ENCODE measurements around the gene CTAG1B.
"Not testable (repeated sequence)": the region's sequence is repeated elsewhere in the genome, so short reads cannot be mapped to it uniquely, and the experiment has no call there.

The CTAG1B gene

GRCh38 chrX:154655786-154656185 is 36.7 kb upstream of the CTAG1B start:
- no peak overlapping the region for H3K4me3 ChIP-seq (ENCODE audit: low read depth, low read length)
- TF ChIP-seq, protein P1, sequence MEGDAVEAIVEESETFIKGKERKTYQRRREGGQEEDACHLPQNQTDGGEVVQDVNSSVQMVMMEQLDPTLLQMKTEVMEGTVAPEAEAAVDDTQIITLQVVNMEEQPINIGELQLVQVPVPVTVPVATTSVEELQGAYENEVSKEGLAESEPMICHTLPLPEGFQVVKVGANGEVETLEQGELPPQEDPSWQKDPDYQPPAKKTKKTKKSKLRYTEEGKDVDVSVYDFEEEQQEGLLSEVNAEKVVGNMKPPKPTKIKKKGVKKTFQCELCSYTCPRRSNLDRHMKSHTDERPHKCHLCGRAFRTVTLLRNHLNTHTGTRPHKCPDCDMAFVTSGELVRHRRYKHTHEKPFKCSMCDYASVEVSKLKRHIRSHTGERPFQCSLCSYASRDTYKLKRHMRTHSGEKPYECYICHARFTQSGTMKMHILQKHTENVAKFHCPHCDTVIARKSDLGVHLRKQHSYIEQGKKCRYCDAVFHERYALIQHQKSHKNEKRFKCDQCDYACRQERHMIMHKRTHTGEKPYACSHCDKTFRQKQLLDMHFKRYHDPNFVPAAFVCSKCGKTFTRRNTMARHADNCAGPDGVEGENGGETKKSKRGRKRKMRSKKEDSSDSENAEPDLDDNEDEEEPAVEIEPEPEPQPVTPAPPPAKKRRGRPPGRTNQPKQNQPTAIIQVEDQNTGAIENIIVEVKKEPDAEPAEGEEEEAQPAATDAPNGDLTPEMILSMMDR (IDR thresholded peaks at IDR 0.05; ENCODE audit: insufficient read depth, low read depth, low read length, missing control alignments), result no peak
- DNase-seq (ENCODE audit: low read depth), result no peak

GRCh38 chrX:154655346-154655745 is 36.3 kb upstream of the CTAG1B start:
- H3K4me3 ChIP-seq (ENCODE audit: low read depth, low read length), result no peak overlapping the region
- TF ChIP-seq, protein P1 (IDR thresholded peaks at IDR 0.05; ENCODE audit: insufficient read depth, low read depth, low read length, missing control alignments), result no peak
- no peak for DNase-seq (ENCODE audit: low read depth)

DNA sequence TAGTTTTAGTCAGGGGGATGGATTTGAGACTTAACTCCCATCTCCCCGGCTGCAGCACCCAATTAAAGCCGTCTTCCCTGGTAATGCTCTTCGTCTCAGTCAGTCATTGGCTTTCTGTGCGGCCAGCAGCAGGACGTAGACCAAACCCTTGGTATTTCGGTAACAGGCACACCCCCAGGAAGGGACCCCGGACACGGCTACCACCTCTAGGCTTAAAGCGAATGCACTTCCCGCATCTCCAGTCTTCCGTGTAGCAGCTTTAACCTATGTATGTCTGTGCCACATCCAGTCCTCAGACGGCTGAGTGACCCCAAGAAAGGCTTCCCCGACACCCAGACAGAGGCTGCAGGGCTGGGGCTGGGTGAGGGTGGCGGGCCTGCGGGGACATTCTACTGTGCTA is 35.8 kb upstream of the CTAG1B start:
- no peak for DNase-seq (ENCODE audit: low read depth)
- H3K4me3 ChIP-seq (ENCODE audit: low read depth, low read length), result no peak overlapping the region
- TF ChIP-seq, protein P1 (IDR thresholded peaks at IDR 0.05; ENCODE audit: insufficient read depth, low read depth, low read length, missing control alignments), result no peak

- no peak for DNase-seq (ENCODE audit: low read depth)
- TF ChIP-seq, protein P1 (IDR thresholded peaks at IDR 0.05; ENCODE audit: insufficient read depth, low read depth, low read length, missing control alignments), result no peak
- no peak overlapping the region for H3K4me3 ChIP-seq (ENCODE audit: low read depth, low read length)
Measured at GRCh38 chrX:154654372-154654771, 35.3 kb upstream of the CTAG1B start.

GRCh38 chrX:154653413-154653812 is 34.3 kb upstream of the CTAG1B start, which contains the start of gene CTAG2:
Gene CTAG2 (minus strand): TSS chrX:154653579. CDS start chrX:154653515, 64 bp downstream.
- not testable (repeated sequence) for H3K4me3 ChIP-seq (ENCODE audit: low read depth, low read length); DNase-seq (ENCODE audit: low read depth)

DNA sequence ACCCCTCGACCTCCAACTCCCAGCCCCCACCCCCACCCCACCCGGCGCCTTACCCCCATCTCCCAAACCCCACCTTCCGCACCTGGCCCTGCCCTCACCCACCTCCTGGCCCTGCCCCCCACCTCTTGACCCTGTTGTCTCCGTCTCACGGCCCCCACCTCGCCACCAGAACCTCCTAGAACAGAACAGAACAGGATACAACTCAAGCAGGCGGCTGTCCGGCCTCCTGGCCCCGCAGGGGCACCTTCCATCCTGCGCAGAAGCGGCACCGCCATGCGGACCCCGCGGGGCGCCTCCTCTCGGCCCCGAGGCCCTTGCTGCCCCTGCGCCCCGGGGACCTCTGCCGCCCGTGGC is 33.9 kb upstream of the CTAG1B start:
- TF ChIP-seq, protein P1 (IDR thresholded peaks at IDR 0.05; ENCODE audit: insufficient read depth, low read depth, low read length, missing control alignments), result no peak
- no peak for DNase-seq (ENCODE audit: low read depth)
- no peak overlapping the region for H3K4me3 ChIP-seq (ENCODE audit: low read depth, low read length)

GRCh38 chrX:154652311-154653047 is 33.4 kb upstream of the CTAG1B start:
- TF ChIP-seq, protein P1 (IDR thresholded peaks at IDR 0.05; ENCODE audit: insufficient read depth, low read depth, low read length, missing control alignments), result no peak
- DNase-seq (ENCODE audit: low read depth), result no peak
- H3K4me3 ChIP-seq (ENCODE audit: low read depth, low read length), result no peak overlapping the region

Measured in GM12865 (cell line).